ENCODE results near the gene NFKBIA. TPM values are rescaled to one million over a fixed set of nuclear protein-coding genes. Genes with fewer than 3 reads are reported as not detected.

The NFKBIA gene
- total and polyA plus RNA-seq, 2 of the 8 experiments (the other 6 are each of a cell fraction or from before 2014, with no cell fraction given) = 25.9 to 49.7 TPM

DNA sequence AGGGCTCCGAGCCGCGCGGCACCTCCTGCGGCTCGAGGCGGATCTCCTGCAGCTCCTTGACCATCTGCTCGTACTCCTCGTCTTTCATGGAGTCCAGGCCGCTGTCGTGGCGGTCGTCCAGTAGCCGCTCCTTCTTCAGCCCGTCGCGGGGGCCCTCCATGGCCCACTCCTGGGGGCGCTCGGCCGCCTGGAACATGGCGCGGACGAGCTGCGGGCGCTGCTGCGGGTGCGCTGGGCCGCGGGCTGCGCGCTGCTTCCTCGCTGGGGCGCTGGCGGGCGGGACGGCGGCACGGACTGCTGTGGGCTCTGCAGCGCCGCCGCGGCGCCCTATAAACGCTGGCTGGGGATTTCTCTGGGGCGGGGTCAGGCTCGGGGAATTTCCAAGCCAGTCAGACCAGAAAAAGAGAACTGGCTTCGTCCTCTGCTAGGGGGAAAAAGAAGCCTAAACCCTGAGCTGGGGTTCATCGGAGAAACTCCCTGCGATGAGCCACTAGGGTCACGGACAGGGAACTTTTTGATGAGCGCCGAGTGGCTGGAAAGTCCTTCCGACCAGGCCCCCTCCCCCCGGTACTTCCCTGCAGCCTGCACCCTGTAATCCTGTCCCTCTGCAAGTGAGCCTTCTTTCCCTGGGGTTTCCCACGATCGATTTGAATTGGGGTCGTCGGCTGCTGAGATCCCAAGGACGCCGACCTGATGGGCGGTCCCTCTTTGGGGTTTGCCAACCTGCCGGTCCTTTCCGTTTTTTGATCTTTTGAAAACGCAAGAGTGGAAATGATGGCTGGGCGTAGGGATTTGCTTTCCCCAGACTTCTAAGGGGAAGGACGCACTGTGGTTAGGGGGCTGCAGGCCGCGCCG lies at the start of gene NFKBIA (continued):
- TF ChIP-seq, protein P1, sequence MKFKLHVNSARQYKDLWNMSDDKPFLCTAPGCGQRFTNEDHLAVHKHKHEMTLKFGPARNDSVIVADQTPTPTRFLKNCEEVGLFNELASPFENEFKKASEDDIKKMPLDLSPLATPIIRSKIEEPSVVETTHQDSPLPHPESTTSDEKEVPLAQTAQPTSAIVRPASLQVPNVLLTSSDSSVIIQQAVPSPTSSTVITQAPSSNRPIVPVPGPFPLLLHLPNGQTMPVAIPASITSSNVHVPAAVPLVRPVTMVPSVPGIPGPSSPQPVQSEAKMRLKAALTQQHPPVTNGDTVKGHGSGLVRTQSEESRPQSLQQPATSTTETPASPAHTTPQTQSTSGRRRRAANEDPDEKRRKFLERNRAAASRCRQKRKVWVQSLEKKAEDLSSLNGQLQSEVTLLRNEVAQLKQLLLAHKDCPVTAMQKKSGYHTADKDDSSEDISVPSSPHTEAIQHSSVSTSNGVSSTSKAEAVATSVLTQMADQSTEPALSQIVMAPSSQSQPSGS (IDR thresholded peaks at IDR 0.05; ENCODE audit: low read length) = no peak
- peak; percentile 93 for TF ChIP-seq TBP (IDR thresholded peaks at IDR 0.05; ENCODE audit: low read depth, low read length)
- peak; percentile 89 for TF ChIP-seq POLR2AphosphoS5 (IDR thresholded peaks at IDR 0.05; ENCODE audit: low read depth, low read length)
- peak; percentile 95 for TF ChIP-seq RBBP5 (IDR thresholded peaks at IDR 0.05; ENCODE audit: borderline replicate concordance, low read depth, low read length)
- peak; percentile 79 for TF ChIP-seq CTBP2 (IDR thresholded peaks at IDR 0.05; ENCODE audit: borderline replicate concordance, insufficient read depth, insufficient read length, low read length)
- TF ChIP-seq TAF1 (IDR thresholded peaks at IDR 0.05; ENCODE audit: low read depth, low read length) = peak; percentile 95
- 0 out of 2 replicates have a peak, but pooled peaks have one; percentile 30 for TF ChIP-seq CHD2 (IDR thresholded peaks at IDR 0.05; ENCODE audit: low read length)
- peak; percentile 52 for TF ChIP-seq SAP30 (IDR thresholded peaks at IDR 0.05; ENCODE audit: insufficient read depth, insufficient replicate concordance, low read length)
- TF ChIP-seq FOSL1 (IDR thresholded peaks at IDR 0.05; ENCODE audit: insufficient read depth, low read depth, low read length) = no peak
- TF ChIP-seq CHD1 (IDR thresholded peaks at IDR 0.05; ENCODE audit: low read depth, low read length) = no peak
- TF ChIP-seq SUZ12 (IDR thresholded peaks at IDR 0.05; ENCODE audit: low read length) = no peak
- no peak for TF ChIP-seq POU5F1 (IDR thresholded peaks at IDR 0.05; ENCODE audit: low read depth, low read length)
- TF ChIP-seq TAF7 (optimal IDR thresholded peaks at IDR 0.05; ENCODE audit: borderline replicate concordance, low read depth, low read length) = peak; percentile 86
- peak; percentile 71 for TF ChIP-seq SP4 (IDR thresholded peaks at IDR 0.05; ENCODE audit: low read length)
- TF ChIP-seq PHF8 (conservative IDR thresholded peaks at IDR 0.05; ENCODE audit: low read depth, low read length) = peak; percentile 76
- 0 out of 2 replicates have a peak, but pooled peaks have one; percentile 7 for TF ChIP-seq BACH1 (IDR thresholded peaks at IDR 0.05; ENCODE audit: low read length)

Data from H1 (cell line).